NT2/D1 (cell line): ENCODE data around the gene CTU2.

Experiments
- SUZ12 ChIP-seq: IDR thresholded peaks from 2 replicates; pipeline ENCODE4 v1.6.1; 2011; ENCODE audit not compliant: insufficient read length, insufficient read depth; ENCODE audit errors: extremely low read depth
- YY1 ChIP-seq: IDR thresholded peaks from 2 replicates; pipeline ENCODE4 v1.6.1; 2011; ENCODE audit not compliant: insufficient read length, insufficient read depth
- ZNF274 ChIP-seq: IDR thresholded peaks from 2 replicates; pipeline ENCODE4 v1.6.1; 2011; ENCODE audit warnings: mild to moderate bottlenecking, low read depth, low read length

DNA sequence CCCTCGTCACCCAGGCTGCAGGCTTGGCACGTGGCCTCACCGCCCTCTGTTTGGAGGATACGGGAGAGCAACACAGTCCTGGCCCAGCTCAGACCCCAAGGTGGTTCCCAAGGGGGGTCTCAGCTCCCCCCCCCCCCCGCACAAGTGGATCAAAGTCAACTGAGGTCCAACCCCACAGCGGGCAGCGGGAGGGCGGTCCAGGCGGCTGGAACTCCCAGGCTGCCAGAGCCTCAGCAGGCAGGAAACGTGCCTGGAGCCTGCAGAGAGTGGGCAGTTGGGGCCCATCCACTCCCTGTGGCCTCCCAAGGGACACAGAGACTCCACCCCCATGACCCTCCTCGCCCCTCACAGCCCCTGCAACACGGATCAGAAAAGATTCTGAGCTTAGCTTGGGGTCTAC lies 42.1 kb downstream of the CTU2 start:
- TF ChIP-seq SUZ12 (no peak), ZNF274 (no peak), YY1 (no peak)
